Measurements from ENCODE around the gene PPM1H. TPM values are rescaled to one million over a fixed set of nuclear protein-coding genes. Genes with fewer than 3 reads are reported as not detected.
A peak's percentile ranks its signal among the peaks of the same experiment; 100 is the strongest.

Gene PPM1H
- total RNA-seq, 1 donor, result 0.86 TPM

GRCh38 chr12:62597253-62597652, 337.7 kb downstream of the PPM1H start:
- DNase-seq (ENCODE audit: low read depth), result no peak
- no peak overlapping the region for H3K4me3 ChIP-seq (ENCODE audit: low read depth, low read length)
- no peak for TF ChIP-seq CTCF (IDR thresholded peaks at IDR 0.05; ENCODE audit: insufficient read depth, low read depth, low read length)

Small RNA genes within 50 kb of the gene (small RNA-seq; reads per million reads assigned to genes)
- gene MIRLET7I, result 1,443 reads per million, percentile 99 among the genes with 10 or more reads in this experiment
- not detected for gene RF00019
- gene RNU1-83P, result 3.9 reads per million, percentile 76 among the genes with 10 or more reads in this experiment

Other genes with a start within 250 kb of the PPM1H start
- gene AVPR1A, start 216.1 kb upstream of the PPM1H start, total RNA-seq, result under 0.01 TPM in 1 of 2 replicates, not detected in the other